Breast epithelium (tissue), 3 donors: ENCODE measurements around the gene DYRK1A.

ENCODE experiments used
- CTCF ChIP-seq, 3 donors: fragments of 450-650 bp; IDR thresholded peaks; one replicate each; pipeline ENCODE4 v1.5.1; 2016 to 2017; ENCODE audit warnings: antibody characterized with exemption in 3 of 3, mild to moderate bottlenecking in 3 of 3, moderate library complexity in 3 of 3
- POLR2A ChIP-seq: fragments of 450-650 bp; IDR thresholded peaks from one replicate; pipeline ENCODE4 v1.6.1; 2016; ENCODE audit warnings: antibody characterized with exemption, mild to moderate bottlenecking, moderate library complexity
- POLR2AphosphoS5 ChIP-seq, 3 donors: sonication (generic); formaldehyde crosslinking; IDR thresholded peaks; one replicate each; pipeline ENCODE4 v1.6.1; 2017; ENCODE audit warnings: antibody characterized with exemption in 3 of 3

DNA sequence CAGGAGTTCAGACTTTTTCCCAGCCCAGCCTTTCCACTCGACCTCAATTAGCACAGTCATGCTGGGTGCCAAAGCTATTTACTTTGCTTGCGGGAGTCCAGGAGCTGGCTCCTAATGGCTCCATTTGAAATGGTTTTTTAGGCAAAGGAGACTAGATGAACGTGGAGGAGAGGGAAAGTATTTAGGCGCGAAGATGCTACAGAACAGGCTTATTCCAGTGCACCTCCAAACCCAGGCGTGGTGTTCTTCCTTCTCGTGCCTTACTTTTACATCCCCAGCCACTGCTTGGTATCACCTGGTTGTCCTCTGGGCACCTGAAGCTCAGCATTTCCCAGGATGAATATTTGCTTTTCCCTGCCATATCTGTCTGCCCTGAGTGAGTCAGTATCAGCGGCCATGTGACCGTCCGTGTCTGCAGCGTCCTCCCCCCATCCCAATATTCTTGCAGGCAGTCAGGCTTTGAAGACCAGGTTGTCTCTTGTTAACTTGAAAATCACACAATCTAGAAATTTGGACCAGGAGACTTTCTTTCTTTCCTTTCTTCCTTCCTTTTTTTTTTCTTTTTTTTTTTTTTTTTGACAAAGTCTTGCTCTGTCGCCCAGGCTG is 198.5 kb downstream of the DYRK1A start:
- TF ChIP-seq CTCF (IDR thresholded peaks at IDR 0.05), result no peak
- TF ChIP-seq POLR2AphosphoS5 (IDR thresholded peaks at IDR 0.05), result no peak
- TF ChIP-seq POLR2A, result no peak
